Measurements from ENCODE around the gene NDUFS6.

DNA sequence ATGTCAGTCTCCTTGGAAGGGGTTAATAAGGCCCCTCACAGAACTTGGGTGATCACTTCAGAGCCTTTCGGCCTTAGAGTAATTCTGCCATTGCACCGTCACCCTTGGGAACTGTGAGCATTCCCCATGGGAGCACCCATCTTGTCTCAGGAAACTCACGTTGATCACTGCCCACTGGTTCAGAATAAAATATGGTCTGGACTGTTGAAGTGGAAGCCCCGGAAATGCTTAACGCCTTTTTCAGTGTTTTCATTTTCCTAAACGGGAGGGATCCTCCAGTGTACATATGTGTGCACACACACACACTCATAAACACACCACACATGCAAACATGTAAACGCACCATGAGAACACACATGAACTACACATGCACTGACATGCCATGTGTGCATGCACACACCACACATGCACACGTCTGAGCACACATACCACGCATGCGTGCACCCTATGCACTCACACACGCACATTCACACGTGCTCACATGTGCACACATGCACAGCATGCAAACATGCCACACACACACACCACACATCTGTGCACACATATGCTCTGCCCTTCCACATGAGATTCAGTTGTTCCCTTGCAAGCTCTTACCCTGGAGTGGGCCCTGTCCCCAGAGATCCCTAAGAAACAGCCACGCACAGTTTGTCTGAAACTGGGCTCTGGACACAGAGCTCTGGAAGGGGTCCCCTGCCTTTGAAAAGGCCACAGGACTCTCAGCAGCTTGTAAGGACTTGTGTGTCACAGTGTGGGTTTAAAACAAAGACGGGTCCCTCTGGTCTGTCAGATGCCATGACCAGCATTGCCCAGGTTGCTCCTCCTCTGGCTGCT lies 18.6 kb upstream of the NDUFS6 start:
- TF ChIP-seq, protein P1, sequence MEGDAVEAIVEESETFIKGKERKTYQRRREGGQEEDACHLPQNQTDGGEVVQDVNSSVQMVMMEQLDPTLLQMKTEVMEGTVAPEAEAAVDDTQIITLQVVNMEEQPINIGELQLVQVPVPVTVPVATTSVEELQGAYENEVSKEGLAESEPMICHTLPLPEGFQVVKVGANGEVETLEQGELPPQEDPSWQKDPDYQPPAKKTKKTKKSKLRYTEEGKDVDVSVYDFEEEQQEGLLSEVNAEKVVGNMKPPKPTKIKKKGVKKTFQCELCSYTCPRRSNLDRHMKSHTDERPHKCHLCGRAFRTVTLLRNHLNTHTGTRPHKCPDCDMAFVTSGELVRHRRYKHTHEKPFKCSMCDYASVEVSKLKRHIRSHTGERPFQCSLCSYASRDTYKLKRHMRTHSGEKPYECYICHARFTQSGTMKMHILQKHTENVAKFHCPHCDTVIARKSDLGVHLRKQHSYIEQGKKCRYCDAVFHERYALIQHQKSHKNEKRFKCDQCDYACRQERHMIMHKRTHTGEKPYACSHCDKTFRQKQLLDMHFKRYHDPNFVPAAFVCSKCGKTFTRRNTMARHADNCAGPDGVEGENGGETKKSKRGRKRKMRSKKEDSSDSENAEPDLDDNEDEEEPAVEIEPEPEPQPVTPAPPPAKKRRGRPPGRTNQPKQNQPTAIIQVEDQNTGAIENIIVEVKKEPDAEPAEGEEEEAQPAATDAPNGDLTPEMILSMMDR (IDR thresholded peaks at IDR 0.05) = no peak
- TF ChIP-seq EP300 (IDR thresholded peaks at IDR 0.05) (no peak), POLR2AphosphoS5 (IDR thresholded peaks at IDR 0.05) (no peak), POLR2A (IDR thresholded peaks at IDR 0.05) (no peak)
